ENCODE results near the gene GPR146.

GRCh38 chr7:997404-998395 is 46.6 kb upstream of the GPR146 start:
- TF ChIP-seq CTCF (IDR thresholded peaks at IDR 0.05; ENCODE audit: low read length), result no peak
- no peak for TF ChIP-seq EZH2 (IDR thresholded peaks at IDR 0.05; ENCODE audit: borderline replicate concordance, low read length)
